GM23338 (cell line): ENCODE measurements around the gene TTC39B.

Experiments used
- CREB1 ChIP-seq: fragments of 250-450 bp; sonication (Bioruptor Pico); IDR thresholded peaks from 2 replicates; pipeline ENCODE4 v1.5.0; 2020; ENCODE audit warnings: low read depth, mild to moderate bottlenecking, moderate library complexity
- EZH2 ChIP-seq: fragments of 200-600 bp; sonication (generic); IDR thresholded peaks from one replicate; pipeline ENCODE4 v1.8.0; 2017; ENCODE audit warnings: antibody characterized with exemption, mild to moderate bottlenecking, low read depth; ENCODE audit not compliant: unreplicated experiment
- EZH2phosphoT487 ChIP-seq: fragments of 200-600 bp; sonication (generic); IDR thresholded peaks from one replicate; pipeline ENCODE4 v1.8.1; 2018; ENCODE audit warnings: antibody characterized with exemption; ENCODE audit not compliant: unreplicated experiment
- NANOG ChIP-seq: IDR thresholded peaks from 2 replicates; pipeline ENCODE4 v1.6.1; 2016; ENCODE audit warnings: antibody characterized with exemption, borderline replicate concordance
- POLR2AphosphoS5 ChIP-seq: IDR thresholded peaks from 2 replicates; pipeline ENCODE4 v1.6.1; 2016; ENCODE audit warnings: antibody characterized with exemption, low read depth
- STAT1 ChIP-seq: IDR thresholded peaks from one replicate; pipeline ENCODE4 v1.6.1; 2016; ENCODE audit warnings: antibody characterized with exemption; ENCODE audit not compliant: unreplicated experiment
- ZNF114 ChIP-seq: fragments of 250-450 bp; sonication (Bioruptor Pico); IDR thresholded peaks from 2 replicates; pipeline ENCODE4 v1.5.0; 2020; ENCODE audit warnings: mild to moderate bottlenecking, moderate library complexity
- TF ChIP-seq, protein P1 (sequence below), 2 experiments: fragments of 200-600 bp in 1 of 2; sonication (generic) in 1 of 2; conservative IDR thresholded peaks; 2 replicates each; pipeline versions ENCODE4 v1.5.1 to v1.6.1; 2016 to 2017; ENCODE audit warnings: antibody characterized with exemption in 2 of 2, low read depth in 2 of 2, mild to moderate bottlenecking in 2 of 2, moderate library complexity in 1 of 2
- TF ChIP-seq, protein P2 (sequence below): IDR thresholded peaks from one replicate; pipeline ENCODE4 v1.6.1; 2018; ENCODE audit warnings: antibody characterized with exemption; ENCODE audit not compliant: unreplicated experiment
- TF ChIP-seq, protein P3 (sequence below): IDR thresholded peaks from 2 replicates; pipeline ENCODE4 v1.6.1; 2016; ENCODE audit warnings: antibody characterized with exemption

DNA sequence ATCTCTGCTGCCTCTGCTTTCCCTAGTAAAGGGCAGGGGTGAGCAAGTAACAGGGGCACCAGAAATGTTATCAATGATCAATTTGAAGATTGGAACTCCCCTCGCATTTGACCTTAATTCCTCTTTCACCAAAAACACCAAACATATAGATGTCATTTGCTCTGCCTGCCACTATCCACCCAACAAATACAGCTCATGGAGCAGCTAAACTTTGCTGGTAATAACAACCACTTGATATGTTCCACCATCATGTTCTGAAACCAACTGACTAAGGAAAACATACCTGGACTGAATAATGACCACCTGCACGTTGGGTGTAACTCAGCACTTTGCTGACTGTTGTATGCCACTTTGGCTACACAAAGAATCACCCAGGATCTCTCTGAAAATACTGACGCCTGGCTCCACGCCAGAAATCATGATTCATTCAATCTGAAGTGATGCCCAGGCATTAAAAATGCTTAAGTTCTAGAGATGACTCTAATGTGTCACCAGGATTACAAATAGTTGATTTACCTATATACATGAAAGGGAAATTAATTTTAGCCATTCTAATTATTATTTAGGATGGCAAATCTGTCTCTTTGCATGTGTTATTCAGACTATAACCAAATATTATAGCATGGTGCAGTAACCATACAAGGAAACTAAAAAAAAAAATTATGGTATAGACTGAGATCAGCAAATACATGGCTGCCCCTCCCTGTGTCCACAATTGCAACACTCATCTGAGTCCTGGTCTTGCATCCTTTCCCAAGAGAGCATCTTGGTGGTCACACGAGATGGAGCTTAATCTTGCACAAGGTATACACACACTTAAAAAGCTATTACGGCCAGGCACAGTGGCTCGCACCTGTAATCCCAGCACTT lies 43.1 kb upstream of the TTC39B start:
- TF ChIP-seq, protein P1, sequence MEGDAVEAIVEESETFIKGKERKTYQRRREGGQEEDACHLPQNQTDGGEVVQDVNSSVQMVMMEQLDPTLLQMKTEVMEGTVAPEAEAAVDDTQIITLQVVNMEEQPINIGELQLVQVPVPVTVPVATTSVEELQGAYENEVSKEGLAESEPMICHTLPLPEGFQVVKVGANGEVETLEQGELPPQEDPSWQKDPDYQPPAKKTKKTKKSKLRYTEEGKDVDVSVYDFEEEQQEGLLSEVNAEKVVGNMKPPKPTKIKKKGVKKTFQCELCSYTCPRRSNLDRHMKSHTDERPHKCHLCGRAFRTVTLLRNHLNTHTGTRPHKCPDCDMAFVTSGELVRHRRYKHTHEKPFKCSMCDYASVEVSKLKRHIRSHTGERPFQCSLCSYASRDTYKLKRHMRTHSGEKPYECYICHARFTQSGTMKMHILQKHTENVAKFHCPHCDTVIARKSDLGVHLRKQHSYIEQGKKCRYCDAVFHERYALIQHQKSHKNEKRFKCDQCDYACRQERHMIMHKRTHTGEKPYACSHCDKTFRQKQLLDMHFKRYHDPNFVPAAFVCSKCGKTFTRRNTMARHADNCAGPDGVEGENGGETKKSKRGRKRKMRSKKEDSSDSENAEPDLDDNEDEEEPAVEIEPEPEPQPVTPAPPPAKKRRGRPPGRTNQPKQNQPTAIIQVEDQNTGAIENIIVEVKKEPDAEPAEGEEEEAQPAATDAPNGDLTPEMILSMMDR (conservative IDR thresholded peaks at IDR 0.05; ENCODE audit: low read depth in 2 of 2), result no peak
- TF ChIP-seq EZH2, result no peak
- TF ChIP-seq, protein P2, sequence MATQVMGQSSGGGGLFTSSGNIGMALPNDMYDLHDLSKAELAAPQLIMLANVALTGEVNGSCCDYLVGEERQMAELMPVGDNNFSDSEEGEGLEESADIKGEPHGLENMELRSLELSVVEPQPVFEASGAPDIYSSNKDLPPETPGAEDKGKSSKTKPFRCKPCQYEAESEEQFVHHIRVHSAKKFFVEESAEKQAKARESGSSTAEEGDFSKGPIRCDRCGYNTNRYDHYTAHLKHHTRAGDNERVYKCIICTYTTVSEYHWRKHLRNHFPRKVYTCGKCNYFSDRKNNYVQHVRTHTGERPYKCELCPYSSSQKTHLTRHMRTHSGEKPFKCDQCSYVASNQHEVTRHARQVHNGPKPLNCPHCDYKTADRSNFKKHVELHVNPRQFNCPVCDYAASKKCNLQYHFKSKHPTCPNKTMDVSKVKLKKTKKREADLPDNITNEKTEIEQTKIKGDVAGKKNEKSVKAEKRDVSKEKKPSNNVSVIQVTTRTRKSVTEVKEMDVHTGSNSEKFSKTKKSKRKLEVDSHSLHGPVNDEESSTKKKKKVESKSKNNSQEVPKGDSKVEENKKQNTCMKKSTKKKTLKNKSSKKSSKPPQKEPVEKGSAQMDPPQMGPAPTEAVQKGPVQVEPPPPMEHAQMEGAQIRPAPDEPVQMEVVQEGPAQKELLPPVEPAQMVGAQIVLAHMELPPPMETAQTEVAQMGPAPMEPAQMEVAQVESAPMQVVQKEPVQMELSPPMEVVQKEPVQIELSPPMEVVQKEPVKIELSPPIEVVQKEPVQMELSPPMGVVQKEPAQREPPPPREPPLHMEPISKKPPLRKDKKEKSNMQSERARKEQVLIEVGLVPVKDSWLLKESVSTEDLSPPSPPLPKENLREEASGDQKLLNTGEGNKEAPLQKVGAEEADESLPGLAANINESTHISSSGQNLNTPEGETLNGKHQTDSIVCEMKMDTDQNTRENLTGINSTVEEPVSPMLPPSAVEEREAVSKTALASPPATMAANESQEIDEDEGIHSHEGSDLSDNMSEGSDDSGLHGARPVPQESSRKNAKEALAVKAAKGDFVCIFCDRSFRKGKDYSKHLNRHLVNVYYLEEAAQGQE, result no peak
- no peak for TF ChIP-seq EZH2phosphoT487
- no peak for TF ChIP-seq STAT1
- no peak for TF ChIP-seq POLR2AphosphoS5
- TF ChIP-seq, protein P3, sequence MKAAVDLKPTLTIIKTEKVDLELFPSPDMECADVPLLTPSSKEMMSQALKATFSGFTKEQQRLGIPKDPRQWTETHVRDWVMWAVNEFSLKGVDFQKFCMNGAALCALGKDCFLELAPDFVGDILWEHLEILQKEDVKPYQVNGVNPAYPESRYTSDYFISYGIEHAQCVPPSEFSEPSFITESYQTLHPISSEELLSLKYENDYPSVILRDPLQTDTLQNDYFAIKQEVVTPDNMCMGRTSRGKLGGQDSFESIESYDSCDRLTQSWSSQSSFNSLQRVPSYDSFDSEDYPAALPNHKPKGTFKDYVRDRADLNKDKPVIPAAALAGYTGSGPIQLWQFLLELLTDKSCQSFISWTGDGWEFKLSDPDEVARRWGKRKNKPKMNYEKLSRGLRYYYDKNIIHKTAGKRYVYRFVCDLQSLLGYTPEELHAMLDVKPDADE, result no peak
- no peak for TF ChIP-seq ZNF114 (CRISPR knock-in tag)
- TF ChIP-seq CREB1 (CRISPR knock-in tag), result no peak
- no peak for TF ChIP-seq NANOG
